Cardiac muscle cell (in vitro differentiated cells and primary cell): Measurements from ENCODE around the gene TMEM222. TPM values are rescaled to one million over a fixed set of nuclear protein-coding genes. Genes with fewer than 3 reads are reported as not detected.
A peak's percentile ranks its signal among the peaks of the same experiment; 100 is the strongest.

Experiments used
- DNase-seq, 2 donors: peaks; one replicate each; pipeline versions ENCODE4 v3.0.0 to v3.0.0-alpha.2; 2010 to 2017; ENCODE audit warnings: low read depth in 1 of 2, low spot score in 1 of 2
- H3K27ac ChIP-seq: fragments of 200-600 bp; sonication (generic); 2 replicates; pipeline ENCODE4 v1.5.1; 2016
- H3K27me3 ChIP-seq: fragments of 200-600 bp; sonication (generic); 2 replicates; pipeline ENCODE4 v1.6.0; 2016; ENCODE audit warnings: control low read depth
- H3K36me3 ChIP-seq: fragments of 200-600 bp; sonication (generic); 2 replicates; pipeline ENCODE4 v1.5.1; 2016; ENCODE audit warnings: control low read depth
- H3K4me1 ChIP-seq: fragments of 200-600 bp; sonication (generic); 2 replicates; pipeline ENCODE4 v1.8.1; 2017; ENCODE audit warnings: low read depth, mild to moderate bottlenecking, mixed run types
- H3K4me3 ChIP-seq: fragments of 200-600 bp; sonication (generic); 2 replicates; pipeline ENCODE4 v1.5.1; 2016; ENCODE audit warnings: mild to moderate bottlenecking
- H3K9me3 ChIP-seq: fragments of 200-600 bp; sonication (generic); 2 replicates; pipeline ENCODE4 v1.5.1; 2017; ENCODE audit warnings: low read depth, mild to moderate bottlenecking, control low read depth
- CTCF ChIP-seq: IDR thresholded peaks from 2 replicates; pipeline ENCODE4 v1.5.1; 2012; ENCODE audit warnings: low read depth, mild to moderate bottlenecking, low read length
- polyA plus RNA-seq: library from polyadenylated mRNA; unstranded; fragments of >200 nt; fragmentation: Nextera tagmentation; extraction: Ambion mirVana; gene quantifications from 2 replicates; pipeline ENCODE4 v1.2.1, GENCODE V29; 2016
- total RNA-seq: library from RNA; depleted of rRNA; stranded (reverse); fragments of >200 nt; gene quantifications from 2 replicates; pipeline ENCODE4 v1.2.3, GENCODE V29; 2016

Gene TMEM222
- total and polyA plus RNA-seq, 2 experiments from 2014 or later, result 39.6 to 55.2 TPM

- Histone ChIP-seq H3K9me3 (no peaks in the 10 kb centered on the region), H3K4me3 (no peak overlapping the region), H3K4me1 (peaks cover 3% of the 10 kb centered on the region), H3K27ac (no peak overlapping the region), H3K36me3 (no peaks in the 10 kb centered on the region), H3K27me3 (peaks cover 21% of the 10 kb centered on the region)
- TF ChIP-seq CTCF, result no peak
- DNase-seq, result no peak
Observed at GRCh38 chr1:27363766-27364695, 42.1 kb downstream of the TMEM222 start.

DNA sequence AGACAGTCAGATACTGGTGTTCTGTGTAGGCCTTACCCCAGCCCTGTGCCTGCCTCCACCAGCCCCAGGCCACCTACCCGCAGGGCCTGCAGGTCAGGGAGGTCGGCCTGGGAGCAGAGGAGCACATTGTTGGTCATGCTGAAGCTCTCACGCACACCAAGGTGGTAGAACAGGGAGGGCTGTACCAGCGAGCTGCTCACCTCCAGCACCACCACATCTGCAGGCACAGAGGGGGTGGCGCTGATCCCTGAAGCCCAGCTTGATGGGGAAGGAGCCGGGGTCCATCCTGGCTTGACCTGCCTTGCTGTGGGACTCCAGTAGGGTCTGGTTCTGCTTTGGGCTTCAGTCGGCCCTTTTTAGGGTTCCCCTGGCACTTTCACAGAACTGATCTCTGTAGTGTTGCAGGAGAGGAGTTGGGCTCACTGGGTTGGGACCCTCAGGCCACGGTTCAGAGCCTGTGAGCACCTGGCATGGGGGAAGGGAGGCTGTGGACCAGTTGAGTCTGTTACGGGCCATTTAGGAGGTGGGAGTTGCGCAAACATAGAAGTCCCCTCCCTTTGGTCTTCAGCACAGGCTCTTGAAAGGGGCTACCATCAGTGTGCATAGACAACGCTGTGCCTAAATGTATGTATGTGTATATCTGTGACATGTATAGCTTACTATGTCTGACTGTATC lies 42.9 kb downstream of the TMEM222 start:
- H3K27me3 ChIP-seq, result peaks cover 13% of the 10 kb centered on the region
- no peak for DNase-seq
- no peak for TF ChIP-seq CTCF
- H3K4me3 ChIP-seq, result no peak overlapping the region
- H3K27ac ChIP-seq, result no peak overlapping the region
- H3K36me3 ChIP-seq, result no peaks in the 10 kb centered on the region
- H3K9me3 ChIP-seq, result no peaks in the 10 kb centered on the region
- peaks cover 3% of the 10 kb centered on the region for H3K4me1 ChIP-seq

GRCh38 chr1:27365372-27366112 lies 43.6 kb downstream of the TMEM222 start:
- H3K9me3 ChIP-seq, result no peaks in the 10 kb centered on the region
- H3K36me3 ChIP-seq, result no peaks in the 10 kb centered on the region
- DNase-seq, result peak; percentile 91 to 94
- no peak for TF ChIP-seq CTCF
- H3K4me3 ChIP-seq, result peak overlapping the region; percentile 52
- H3K4me1 ChIP-seq, result peaks cover 3% of the 10 kb centered on the region
- peak overlapping the region; percentile 80 for H3K27ac ChIP-seq
- H3K27me3 ChIP-seq, result peaks cover 7% of the 10 kb centered on the region

DNA sequence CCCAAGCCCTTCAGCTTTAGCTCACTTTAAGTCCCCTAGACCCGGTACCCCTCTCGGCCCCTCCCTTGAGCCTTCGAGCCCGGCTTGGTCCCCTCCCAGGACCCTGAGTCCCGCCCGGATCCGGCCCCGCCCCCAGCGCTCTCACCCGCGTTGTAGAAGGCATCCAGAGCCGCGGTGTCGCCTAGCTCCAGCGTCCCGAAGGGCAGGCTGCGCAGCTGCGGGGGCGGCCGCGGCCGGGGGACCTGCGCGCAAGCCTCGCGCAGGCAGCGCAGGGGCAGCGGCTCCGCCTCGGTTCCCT lies 44.1 kb downstream of the TMEM222 start:
- Histone ChIP-seq H3K27me3 (peaks cover 2% of the 10 kb centered on the region), H3K4me3 (peak overlapping the region; percentile 52), H3K4me1 (peaks cover 3% of the 10 kb centered on the region), H3K27ac (peak overlapping the region; percentile 80), H3K9me3 (no peaks in the 10 kb centered on the region), H3K36me3 (no peaks in the 10 kb centered on the region)
- no peak for TF ChIP-seq CTCF
- DNase-seq, result peak; percentile 73 to 89

- H3K27me3 ChIP-seq, result no peaks in the 10 kb centered on the region
- DNase-seq, result peak; percentile 82 to 84
- H3K4me3 ChIP-seq, result peak within 1 kb of the TSS; percentile 52
- H3K27ac ChIP-seq, result peak within 1 kb of the TSS; percentile 80
- no peaks in the 10 kb centered on the region for H3K9me3 ChIP-seq
- no peaks in the 10 kb centered on the region for H3K36me3 ChIP-seq
- peak; percentile 37 for TF ChIP-seq CTCF
- H3K4me1 ChIP-seq, result peaks cover 3% of the 10 kb centered on the region
Observed at GRCh38 chr1:27366411-27367159, 44.6 kb downstream of the TMEM222 start, which contains the start of gene MAP3K6. Gene MAP3K6 (minus strand): TSS chr1:27366961. CDS start chr1:27366597, 364 bp downstream.
